Inferior parietal cortex (tissue), 1 donor: ENCODE results near the gene TTC29.
A peak's percentile ranks its signal among the peaks of the same experiment; 100 is the strongest.
"Not testable (repeated sequence)": the region's sequence is repeated elsewhere in the genome, so short reads cannot be mapped to it uniquely, and the experiment has no call there.

ENCODE experiments used
- DNase-seq: peaks from one replicate; pipeline ENCODE4 v3.0.0-alpha.2; 2016; ENCODE audit errors: extremely low spot score

The TTC29 gene

DNA sequence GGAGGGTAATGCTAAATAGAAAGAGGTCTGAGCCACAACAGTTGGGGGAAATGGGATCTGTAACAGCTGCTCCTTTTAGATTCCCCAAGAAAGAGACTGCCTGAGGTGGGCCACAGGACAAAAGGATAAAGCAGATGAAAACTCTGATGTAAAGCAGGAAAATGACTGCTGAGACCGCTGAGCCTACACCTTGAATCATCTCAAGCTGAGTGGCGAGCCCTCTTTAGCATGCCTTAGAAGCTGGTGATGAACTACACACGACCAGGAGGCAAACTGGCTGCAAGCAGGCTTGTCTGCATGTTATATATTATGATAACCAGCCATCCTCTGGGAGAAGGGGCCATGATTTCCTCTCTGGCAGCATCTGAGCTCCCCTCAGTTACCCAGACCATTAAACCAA, 88.4 kb downstream of the TTC29 start:
- DNase-seq, result no peak

DNA sequence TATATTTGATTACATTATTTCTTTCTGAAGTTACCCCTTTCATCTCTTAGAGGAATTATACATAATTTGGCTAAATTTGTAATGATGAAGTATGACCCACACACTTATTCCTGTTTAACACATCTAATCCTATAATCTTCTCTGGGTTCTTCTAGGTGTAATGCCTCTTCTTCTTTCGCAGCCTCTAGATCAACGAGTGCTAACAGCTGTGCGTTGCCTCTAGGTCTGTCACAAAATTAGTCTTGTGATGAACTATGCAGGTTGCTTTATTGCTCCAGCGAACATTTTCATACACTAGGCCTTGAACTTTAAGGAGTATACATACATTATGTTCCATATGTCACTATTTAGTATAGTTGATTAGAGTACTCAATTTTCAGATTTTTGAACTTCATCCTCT, 89.9 kb downstream of the TTC29 start:
- no peak for DNase-seq

- DNase-seq, result peak; percentile 2
Observed at GRCh38 chr4:146852360-146852759, 93.3 kb downstream of the TTC29 start.

- no peak for DNase-seq
Observed at GRCh38 chr4:146847345-146847744, 98.3 kb downstream of the TTC29 start.

- DNase-seq, result no peak
Observed at GRCh38 chr4:146846882-146847281, 98.8 kb downstream of the TTC29 start.

DNA sequence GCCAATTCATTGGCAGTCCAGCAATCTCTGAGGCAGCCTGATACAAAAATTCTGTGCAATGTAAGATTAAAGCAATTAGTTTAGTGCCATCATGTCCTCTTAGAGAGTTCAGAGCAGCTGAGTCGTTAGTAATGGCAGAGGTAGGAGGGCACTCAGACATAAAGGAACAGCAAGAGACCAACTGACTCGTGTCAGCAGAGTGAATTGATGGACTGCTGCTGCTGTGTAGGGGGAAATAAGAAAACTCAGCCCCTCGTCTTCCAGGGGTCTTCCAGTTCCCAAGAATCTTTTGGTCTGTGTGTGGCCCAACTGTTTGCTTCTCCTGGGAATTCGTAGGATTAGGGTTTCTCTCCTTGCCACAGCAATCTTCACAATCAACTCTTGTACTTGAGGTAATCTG, 100.9 kb downstream of the TTC29 start:
- no peak for DNase-seq

GRCh38 chr4:146842876-146843275, 102.8 kb downstream of the TTC29 start:
- no peak for DNase-seq

DNA sequence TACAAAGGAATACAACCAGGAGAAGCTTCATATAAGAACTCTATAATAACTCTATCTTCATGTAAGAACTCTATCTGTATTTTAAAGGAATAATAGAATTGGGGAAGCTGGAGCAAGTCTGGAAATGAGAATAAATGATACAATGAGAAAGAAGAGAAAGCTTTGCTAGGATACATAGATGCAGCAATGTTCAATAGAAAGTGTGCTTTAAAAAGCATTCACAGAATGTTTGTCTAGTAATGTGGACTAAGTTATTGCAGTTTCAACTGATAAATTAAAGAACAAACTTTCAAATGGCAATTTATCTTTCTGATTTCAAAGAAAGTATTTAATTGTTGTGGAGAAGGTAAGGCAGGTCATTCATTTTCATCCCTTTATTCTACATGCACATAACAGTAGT, 104.9 kb downstream of the TTC29 start:
- no peak for DNase-seq

DNA sequence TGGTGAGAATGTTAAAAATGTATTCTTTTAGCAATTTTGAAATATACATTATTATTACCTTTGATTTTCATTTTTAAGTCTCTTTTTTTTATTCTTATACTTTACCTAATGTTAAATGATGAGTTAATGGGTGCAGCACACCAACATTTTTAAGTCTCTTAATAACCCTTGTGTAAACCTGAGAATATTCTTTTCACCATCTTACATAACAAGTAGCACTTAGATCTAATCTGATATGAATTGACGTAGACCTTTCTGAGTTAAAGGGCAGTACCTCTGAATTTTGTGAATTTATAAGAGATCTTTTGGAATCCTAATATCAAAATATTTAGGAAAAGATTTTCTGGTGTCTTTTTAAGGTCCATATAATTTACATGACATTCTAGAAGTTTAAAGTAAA, 110.6 kb downstream of the TTC29 start:
- no peak for DNase-seq

DNA sequence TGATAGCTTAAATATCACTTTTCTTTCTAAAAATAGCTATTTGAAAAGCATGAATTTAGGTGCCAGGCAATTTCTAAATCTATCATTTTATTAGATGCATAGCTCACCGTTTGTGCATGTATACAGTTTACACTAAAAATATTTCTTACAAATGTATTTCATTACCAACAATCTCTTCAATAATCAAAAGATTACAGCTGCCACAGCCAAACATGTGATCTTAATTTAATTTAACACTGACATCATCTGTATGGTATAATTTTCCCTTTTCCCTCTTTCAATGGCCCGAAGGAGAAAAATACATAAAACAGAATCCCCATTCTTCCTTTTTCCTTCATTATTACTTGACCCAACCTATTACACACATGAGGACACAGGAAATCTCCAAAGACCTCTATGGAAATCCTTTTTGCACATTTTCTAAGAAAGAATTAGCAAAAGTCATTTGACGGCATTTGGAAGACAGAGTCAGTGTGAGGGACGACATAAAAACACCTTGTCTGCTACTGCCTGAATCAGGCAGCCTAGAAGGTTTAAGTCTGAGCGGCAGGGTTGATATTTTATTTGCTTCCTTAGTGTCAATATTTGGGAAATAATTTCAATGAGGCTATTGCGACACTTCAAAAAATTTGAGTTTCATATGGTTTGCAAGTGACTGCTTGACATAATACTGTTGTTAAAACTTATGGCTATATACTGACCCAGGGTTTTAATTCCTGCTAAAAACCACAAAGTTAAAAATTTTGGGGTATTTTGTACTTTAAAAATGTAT, 111.2 kb downstream of the TTC29 start:
- no peak for DNase-seq

- DNase-seq, result no peak
Observed at GRCh38 chr4:146833530-146833929, 112.1 kb downstream of the TTC29 start.

- not testable (repeated sequence) for DNase-seq
Observed at GRCh38 chr4:146822980-146823379, 122.7 kb downstream of the TTC29 start.

GRCh38 chr4:146814750-146815149, 130.9 kb downstream of the TTC29 start:
- no peak for DNase-seq

DNA sequence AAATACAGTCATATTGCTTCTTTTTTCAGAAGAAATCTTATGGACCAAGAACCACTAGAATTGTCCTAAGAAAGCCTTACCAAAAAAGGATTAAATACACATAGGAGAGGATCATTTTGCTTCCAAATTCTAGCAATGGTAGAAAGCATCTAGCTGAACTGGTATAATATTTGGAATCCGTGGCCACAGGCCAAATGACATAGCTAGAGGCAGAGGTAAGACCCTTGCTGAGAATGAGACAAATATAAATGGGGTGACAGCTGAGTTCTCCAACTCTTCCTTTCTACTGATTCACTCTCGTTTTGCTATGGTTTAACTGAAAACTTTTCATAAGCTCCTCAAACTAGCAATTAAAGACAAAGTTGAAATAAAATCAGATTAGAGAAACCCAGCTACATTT, 150.0 kb downstream of the TTC29 start:
- no peak for DNase-seq

GRCh38 chr4:146793727-146794126, 151.9 kb downstream of the TTC29 start:
- DNase-seq, result no peak

- DNase-seq, result no peak
Observed at GRCh38 chr4:146791439-146791838, 154.2 kb downstream of the TTC29 start.

GRCh38 chr4:146790515-146790914, 155.1 kb downstream of the TTC29 start:
- DNase-seq, result no peak

GRCh38 chr4:146787731-146788130, 157.9 kb downstream of the TTC29 start:
- DNase-seq, result no peak

DNA sequence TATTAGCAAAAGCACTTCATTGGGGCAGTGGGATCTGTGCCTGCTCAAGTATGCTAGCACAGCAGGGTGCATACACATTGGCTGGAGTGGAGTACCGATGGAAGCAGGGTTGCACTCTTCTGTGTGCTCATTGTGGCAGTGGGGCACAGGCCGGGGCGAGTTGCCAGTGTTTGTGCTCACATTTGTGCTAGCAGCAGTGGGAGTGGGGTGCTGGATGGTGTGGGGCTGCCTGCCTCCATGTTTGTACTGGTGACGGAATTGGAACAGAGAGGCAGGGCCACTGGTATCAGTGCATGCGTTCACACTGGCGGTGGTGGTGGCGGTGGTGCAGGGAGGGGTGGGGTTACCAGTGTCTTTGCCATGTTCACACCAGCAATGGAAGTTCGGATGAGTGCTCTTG, 169.0 kb downstream of the TTC29 start:
- DNase-seq, result no peak

DNA sequence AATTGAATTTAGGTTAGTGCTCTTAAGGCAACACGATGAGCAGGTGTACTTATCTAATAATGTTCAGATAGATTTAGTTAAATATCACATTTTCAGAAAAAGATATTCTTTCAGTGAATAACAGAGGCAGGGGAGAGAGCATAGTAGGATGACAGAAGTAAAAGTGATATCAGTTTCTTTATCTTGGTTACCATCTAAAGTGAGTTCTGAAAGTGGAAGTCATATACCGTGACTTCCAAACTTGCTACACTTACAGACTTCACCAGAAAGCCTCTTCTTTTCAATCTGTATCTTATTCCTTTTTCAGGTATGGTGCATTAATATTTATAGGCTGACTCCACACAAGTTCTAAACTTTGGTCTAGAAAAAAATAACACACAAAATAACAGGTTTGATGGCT, 182.1 kb downstream of the TTC29 start:
- no peak for DNase-seq

DNA sequence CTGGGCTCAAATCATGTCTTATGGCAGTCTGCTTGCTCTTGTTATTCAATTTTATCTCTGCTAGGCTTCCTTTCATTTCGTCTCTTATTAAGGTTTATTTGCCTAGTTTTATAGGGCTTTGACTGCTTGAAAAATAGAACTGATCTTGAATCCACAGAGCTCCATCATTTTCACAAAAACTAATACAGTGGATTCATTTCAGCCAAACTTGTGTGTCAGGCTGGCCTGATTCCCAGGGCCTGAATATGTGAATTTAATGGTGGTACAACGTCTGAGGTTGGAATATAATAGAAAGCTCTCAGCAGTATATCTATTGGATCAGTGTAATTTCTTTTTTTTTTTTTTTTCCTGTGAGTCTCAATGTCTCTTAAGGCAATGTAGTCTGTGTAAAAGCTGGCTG, 183.6 kb downstream of the TTC29 start:
- no peak for DNase-seq

DNA sequence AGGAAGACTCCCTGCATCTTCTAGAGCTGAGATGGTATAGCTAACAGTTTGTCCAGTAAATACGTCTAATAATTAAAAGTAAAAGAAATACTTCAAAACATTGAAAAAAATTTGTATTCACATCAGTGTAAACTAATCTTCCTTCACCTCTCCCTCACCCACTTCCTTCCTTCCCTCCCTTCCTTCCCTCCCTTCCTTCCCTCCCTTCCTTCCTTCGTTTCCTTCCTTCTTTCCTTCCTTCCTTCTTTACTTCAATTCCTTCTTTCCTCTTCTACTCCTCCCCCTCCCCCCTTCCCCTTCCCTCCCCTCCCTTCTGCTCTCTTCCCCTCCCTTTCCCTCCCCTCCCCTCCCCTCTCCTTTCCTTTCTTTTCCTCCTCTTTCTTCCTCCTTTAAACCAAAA, 203.2 kb downstream of the TTC29 start:
- DNase-seq, result no peak

- DNase-seq, result no peak
Observed at GRCh38 chr4:146739182-146739581, 206.5 kb downstream of the TTC29 start.

DNA sequence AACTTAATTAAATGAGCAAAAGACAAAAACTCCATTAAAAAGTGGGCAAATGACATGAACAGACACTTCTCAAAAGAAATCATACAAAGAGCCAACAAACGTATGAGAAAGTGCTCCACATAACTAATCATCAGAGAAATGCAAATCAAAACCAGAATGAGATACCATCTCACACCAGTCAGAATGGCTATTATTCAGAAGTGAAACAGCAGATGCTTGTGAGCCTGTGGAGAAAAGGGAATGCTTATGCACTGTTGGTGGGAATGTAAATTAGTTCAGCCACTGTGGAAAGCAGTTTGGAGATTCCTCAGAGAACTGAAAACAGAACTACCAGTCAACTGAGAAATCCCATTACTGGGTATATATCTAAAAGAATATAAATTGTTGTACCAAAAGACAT, 222.1 kb downstream of the TTC29 start:
- not testable (repeated sequence) for DNase-seq
